ENCODE results near the gene TRAF4.

DNA sequence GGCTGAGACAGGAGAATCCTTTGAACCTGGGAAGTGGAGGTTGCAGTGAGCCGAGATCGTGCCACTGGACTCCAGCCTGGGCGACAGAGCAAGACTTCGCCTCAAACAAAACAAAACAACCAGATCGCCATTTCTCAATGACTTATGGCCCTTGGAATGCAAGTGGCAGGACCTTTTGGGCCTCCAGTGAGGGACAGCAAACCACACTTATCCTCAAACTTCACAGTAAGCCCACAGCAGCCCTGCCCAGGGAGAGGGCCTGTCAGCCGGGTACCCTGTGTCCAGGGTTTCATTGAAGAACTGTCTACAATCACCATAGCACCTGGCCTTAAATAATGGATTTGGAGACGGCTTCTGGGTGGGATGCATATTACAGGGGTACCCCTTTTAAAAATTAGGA is 11.7 kb downstream of the TRAF4 start:
- TF ChIP-seq, protein P1, sequence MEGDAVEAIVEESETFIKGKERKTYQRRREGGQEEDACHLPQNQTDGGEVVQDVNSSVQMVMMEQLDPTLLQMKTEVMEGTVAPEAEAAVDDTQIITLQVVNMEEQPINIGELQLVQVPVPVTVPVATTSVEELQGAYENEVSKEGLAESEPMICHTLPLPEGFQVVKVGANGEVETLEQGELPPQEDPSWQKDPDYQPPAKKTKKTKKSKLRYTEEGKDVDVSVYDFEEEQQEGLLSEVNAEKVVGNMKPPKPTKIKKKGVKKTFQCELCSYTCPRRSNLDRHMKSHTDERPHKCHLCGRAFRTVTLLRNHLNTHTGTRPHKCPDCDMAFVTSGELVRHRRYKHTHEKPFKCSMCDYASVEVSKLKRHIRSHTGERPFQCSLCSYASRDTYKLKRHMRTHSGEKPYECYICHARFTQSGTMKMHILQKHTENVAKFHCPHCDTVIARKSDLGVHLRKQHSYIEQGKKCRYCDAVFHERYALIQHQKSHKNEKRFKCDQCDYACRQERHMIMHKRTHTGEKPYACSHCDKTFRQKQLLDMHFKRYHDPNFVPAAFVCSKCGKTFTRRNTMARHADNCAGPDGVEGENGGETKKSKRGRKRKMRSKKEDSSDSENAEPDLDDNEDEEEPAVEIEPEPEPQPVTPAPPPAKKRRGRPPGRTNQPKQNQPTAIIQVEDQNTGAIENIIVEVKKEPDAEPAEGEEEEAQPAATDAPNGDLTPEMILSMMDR (IDR thresholded peaks at IDR 0.05; ENCODE audit: low read length), result no peak
- TF ChIP-seq EZH2 (IDR thresholded peaks at IDR 0.05; ENCODE audit: borderline replicate concordance, low read length), result no peak

Data from OCI-LY1 (cell line).